ENCODE data around the gene VPS45.

The VPS45 gene

DNA sequence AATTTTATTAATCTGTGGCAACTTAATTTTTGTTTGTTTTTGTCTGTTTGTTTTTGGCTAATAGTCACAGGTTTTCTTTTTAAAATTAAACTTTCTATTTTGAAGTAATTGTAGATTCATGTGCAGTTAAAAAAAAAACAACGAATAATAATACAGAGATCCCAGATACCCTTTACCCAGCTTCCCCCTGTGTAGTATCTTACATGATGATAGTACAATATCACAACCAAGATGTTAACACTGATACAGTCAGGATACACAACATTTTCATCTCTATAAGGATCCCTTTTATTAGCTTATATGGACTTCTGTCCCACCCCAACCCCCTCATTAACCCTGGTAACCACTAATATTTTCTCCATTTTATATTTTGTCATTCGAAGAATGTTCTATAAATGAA lies 5.9 kb downstream of the VPS45 start:
- no peak for DNase-seq (ENCODE audit: low read depth in 2 of 2)

- no peak for DNase-seq (ENCODE audit: low read depth in 2 of 2)
Observed at GRCh38 chr1:150076066-150076465, 8.5 kb downstream of the VPS45 start.

- DNase-seq (ENCODE audit: low read depth in 2 of 2), result no peak
Observed at GRCh38 chr1:150076985-150077384, 9.4 kb downstream of the VPS45 start.

- DNase-seq (ENCODE audit: low read depth in 2 of 2), result no peak
Observed at GRCh38 chr1:150080784-150081183, 13.2 kb downstream of the VPS45 start.

DNA sequence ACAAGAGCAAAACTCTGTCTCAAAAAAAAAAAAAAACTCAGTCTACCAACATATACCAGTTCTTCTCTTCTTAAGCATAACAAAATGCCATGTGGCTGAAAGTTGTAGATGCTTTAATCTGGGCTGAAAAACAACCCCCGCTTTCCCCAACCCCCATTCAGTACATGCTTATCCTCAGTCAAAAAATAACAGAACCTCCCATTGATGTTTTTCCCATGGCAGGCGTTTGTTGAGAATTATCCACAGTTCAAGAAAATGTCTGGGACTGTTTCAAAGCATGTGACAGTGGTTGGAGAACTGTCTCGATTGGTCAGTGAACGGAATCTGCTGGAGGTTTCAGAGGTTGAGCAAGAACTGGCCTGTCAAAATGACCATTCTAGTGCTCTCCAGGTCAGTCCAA lies 14.9 kb downstream of the VPS45 start:
- DNase-seq (ENCODE audit: low read depth in 2 of 2), result no peak

GRCh38 chr1:150083907-150084306 lies 16.3 kb downstream of the VPS45 start:
- no peak for DNase-seq (ENCODE audit: low read depth in 2 of 2)

DNA sequence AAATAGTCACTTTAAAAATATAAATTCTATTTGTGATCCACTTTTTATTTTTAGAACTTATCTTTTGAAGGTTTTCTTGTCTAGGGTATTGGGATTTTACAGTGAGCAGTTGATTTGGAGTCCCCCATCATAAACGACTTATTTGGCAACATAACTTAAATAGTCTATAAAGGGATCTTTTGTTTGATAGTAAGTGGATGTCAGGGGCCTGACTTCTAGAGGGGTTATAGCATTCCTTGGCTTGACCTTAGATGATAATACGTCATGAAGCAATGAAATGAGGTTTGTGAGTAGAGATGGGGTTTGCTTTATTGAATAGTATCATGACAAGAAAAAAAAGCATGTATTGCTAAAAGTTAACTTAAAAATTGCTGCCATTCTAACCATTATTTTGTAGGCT lies 17.8 kb downstream of the VPS45 start:
- DNase-seq (ENCODE audit: low read depth in 2 of 2), result no peak

DNA sequence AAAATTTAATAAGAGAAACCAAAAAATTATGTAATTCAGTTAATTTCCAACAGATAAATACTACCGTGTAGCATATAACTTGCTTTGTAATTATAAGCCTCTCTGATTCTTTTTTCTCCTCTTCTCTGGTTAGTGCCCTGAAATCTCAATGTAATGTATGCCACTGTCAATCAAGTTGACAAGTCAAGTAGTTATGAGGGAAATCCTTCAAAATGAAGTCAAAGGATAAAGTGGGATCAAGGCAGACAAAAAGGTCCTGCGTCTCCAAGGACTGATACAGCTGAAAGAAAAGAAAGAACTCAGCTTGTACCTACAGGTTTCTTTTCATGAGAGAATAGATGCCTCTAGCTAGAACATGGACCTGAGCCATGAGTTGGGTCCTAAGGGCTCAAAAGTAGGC lies 19.8 kb downstream of the VPS45 start:
- DNase-seq (ENCODE audit: low read depth in 2 of 2), result no peak

DNA sequence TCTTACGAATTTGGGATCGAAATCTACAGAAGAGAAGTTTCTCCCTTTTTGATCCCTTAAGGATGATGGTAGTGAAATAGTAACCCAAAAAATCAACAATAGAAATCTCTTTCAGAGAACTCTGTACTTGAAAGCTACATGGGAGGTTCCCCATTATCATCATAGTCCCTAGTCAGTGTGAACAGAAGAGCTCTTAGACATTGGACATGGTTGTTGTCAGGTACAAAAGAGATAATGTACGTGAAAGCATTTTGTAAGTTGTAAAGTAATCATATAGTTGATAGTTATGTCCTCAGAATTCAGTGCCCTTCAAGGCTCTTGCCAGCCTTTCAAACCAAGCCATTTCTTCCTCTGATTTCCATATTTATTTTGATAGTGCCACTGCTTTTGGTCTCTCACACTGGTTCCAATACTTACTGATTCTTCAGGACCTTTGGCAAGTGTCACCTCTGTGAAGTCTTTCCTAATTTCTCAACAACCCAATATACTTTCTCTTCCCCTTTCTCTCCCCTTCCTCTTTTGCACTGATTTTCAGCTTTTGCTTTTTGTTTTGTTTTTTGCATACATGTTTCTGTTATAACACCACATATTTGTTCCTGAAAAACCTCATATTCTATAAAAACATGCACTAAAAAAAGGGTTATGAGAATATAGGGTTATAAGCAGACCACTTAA lies 22.4 kb downstream of the VPS45 start:
- no peak for DNase-seq (ENCODE audit: low read depth in 2 of 2)

DNA sequence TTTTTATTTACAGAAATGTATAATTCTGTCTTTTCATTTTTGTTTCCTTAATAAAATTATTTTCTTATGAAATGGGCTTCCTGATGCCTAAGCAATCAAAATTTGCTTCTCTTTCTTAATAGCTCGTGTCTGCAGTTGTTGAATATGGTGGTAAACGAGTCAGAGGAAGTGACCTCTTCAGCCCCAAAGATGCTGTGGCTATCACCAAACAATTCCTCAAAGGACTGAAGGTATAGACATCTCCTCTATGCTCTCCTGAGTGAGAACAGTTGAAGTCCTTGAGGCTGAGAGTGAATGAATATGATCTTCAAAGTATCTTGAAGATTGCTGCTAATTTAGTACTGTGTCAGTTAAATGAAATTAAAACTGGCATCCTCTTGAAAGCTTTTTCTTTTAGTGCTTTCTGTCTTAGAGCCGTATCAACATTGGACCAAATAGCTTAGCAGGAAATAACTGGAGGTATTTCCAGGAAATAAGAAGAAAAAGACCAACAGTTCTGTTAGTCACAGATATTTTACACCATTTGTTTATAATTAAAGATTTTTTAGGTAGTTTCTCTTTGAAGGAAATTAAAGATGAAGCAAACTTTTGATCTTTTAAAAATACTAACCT lies 24.7 kb downstream of the VPS45 start:
- DNase-seq (ENCODE audit: low read depth in 2 of 2), result no peak

GRCh38 chr1:150093805-150094204 lies 26.2 kb downstream of the VPS45 start:
- no peak for DNase-seq (ENCODE audit: low read depth in 2 of 2)

DNA sequence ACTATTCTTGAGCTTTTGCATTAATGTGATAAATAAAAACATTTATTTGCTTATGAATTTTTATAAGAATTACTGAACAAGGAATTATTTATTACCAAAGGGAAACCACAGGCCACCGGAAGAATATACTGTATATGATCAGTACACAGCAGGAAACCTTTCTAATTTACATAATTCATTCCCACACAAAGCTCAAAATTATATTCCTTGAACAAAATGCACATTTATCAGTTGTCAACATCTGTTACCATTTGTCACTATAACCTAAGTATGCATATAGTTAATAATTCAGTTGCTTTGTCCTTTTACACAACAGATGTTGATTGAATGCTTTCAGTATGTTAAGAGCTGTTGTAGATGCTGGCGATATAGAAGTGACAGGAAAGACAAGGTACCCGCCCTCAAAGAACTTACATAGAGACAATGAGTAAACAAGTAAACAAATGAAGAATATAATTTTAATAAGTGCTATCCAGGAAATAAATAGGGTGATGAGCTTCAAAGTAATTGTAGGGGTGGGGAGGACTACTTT lies 27.2 kb downstream of the VPS45 start:
- DNase-seq (ENCODE audit: low read depth in 2 of 2), result no peak

- DNase-seq (ENCODE audit: low read depth in 2 of 2), result no peak
Observed at GRCh38 chr1:150102986-150103385, 35.4 kb downstream of the VPS45 start.

DNA sequence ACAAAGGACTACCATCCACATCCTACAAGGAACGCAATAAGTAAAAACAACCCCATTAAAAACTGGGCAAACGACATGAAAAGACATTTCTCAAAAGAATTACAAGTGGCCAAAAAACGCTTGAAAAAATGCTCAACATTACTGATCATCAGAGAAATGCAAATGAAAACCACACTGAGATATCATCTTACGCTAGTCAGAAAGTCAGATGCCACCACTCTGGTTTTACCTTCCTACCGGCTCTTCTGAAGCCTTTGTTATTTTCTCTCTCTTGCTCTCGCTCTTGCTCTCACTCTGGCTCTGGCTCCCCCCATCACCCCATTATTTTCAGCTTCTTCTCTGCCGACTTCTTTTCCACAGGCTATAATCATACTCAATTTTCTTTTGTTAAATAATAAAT lies 38.8 kb downstream of the VPS45 start:
- DNase-seq (ENCODE audit: low read depth in 2 of 2), result no peak

GRCh38 chr1:150109586-150109985 lies 42.0 kb downstream of the VPS45 start:
- no peak for DNase-seq (ENCODE audit: low read depth in 2 of 2)

DNA sequence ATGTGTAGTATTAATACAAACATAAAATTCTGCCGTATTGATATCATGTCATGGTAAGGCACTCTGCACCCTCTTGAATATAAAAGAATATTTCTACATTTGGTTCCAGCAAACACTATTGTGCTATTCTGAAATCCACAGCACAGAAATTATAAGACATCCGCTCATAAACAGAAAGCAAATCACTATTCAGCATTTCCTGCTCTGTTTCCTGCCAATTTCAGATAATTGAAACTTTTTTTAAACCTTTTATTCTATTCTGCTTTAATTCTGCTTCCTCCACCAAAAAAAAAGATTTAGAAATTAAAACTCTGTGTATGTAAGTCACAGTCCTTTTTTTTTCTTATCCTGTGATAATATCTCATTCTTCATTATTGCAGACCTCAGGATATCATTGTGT lies 42.5 kb downstream of the VPS45 start:
- no peak for DNase-seq (ENCODE audit: low read depth in 2 of 2)

DNA sequence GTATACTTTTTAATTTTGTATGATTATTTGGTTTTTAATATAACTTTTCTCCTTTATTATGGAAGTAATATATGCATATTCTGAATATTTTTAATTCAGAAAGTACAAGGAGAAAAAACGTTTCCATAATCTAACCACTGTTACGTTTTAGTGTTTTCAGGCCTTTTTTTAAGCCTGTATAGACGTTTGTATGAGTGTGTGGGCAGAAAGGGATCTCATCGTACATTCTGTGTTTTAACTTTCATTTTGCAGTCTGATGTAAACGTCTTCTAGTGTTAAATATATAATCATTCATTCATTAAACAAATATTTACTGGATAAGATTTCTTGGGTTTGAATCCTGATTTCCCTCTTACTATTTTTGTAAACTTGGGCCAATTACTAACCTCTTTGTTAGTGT lies 44.1 kb downstream of the VPS45 start:
- no peak for DNase-seq (ENCODE audit: low read depth in 2 of 2)

GRCh38 chr1:150115121-150115520 lies 47.5 kb downstream of the VPS45 start:
- DNase-seq (ENCODE audit: low read depth in 2 of 2), result no peak

DNA sequence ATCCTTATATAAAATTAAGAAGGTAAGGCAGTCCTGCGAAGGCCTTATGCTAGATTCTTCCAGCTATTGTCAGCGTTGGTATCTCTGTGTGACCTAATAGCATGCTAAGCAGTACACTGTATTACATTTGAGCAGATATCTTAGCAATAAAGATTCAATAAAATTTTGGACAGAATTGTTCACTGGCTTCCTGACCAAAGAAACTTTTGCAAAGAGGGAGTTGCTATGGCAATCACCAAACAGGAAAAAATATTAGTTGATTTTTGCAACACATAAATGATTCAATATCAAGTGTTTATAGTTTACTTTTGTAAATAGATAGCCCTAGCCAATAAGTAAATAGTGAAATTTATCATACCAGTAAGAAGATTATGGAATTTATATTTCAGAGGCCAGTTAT lies 51.1 kb downstream of the VPS45 start:
- DNase-seq (ENCODE audit: low read depth in 2 of 2), result no peak

DNA sequence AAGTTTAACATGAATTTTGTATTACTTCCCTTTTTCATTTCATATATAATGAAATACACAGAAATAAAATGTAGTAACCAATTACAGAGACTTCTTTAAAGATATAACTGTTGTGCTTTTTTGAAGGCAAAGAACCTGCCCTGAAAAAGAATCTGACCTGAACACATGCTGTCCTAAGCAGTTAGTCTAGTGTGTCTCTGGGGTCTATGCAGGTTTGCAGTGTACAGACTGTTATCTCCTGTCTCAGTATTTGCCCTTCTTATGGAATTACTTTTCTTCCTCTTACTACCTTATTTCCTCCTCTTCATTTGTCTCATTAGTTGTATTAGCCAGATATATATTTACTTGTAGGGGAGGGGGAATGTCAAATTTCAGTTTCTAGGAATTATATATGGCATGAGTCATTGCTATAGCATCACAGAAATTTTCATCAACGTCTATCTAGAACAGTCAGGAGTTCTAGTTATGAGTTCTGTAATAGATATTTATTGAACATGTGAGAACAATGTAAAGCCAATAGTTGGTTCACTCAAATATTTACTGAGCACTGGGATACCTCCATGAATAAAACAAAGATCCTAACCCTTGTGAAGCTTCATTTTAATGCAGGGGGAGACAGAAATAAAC lies 53.8 kb downstream of the VPS45 start:
- DNase-seq (ENCODE audit: low read depth in 2 of 2), result no peak

- no peak for DNase-seq (ENCODE audit: low read depth in 2 of 2)
Observed at GRCh38 chr1:150126811-150127210, 59.2 kb downstream of the VPS45 start.

DNA sequence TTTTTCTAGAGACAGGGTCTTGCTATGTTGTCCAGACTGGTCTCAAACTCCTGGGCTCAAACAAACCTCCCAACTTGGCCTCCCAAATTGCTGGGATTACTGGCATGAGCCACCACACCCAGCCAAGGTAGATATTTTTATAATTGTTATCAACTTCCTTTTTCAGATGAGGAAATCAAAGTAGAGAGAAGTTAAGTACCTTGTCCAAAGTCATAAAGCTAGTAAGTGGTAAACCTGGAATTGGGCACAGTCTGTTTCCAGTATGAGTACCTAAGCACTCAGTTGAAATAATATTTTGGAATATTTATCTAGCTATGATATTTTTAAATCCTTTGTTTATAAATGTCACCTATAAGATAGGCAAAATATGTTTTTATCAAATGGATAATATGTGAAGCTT lies 59.9 kb downstream of the VPS45 start:
- no peak for DNase-seq (ENCODE audit: low read depth in 2 of 2)

DNA sequence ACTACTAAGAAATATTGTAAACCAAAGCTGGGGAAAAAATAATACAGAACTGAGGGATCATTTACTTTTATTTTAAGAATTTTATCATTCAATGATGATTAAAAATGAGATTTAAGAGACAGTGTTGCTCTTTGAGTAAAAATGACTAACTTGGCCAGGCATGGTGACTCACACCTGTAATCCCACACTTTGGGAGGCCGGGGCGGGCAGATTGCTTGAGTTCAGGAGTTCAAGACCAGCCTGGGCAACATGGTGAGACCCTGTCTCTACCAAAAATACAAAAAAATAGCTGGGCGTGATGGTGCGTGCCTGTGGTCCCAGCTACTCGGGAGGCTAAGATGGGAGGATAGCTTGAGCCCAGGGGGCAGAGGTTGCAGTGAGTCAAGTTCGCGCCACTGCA lies 60.3 kb downstream of the VPS45 start:
- peak; percentile 21 to 28 for DNase-seq (ENCODE audit: low read depth in 2 of 2)

Measured in activated CD4-positive, alpha-beta T cell treated with anti-CD3 and anti-CD28 coated beads for 24 hours (primary cell).